ENCODE data around the gene DSCAML1.

Gene DSCAML1

DNA sequence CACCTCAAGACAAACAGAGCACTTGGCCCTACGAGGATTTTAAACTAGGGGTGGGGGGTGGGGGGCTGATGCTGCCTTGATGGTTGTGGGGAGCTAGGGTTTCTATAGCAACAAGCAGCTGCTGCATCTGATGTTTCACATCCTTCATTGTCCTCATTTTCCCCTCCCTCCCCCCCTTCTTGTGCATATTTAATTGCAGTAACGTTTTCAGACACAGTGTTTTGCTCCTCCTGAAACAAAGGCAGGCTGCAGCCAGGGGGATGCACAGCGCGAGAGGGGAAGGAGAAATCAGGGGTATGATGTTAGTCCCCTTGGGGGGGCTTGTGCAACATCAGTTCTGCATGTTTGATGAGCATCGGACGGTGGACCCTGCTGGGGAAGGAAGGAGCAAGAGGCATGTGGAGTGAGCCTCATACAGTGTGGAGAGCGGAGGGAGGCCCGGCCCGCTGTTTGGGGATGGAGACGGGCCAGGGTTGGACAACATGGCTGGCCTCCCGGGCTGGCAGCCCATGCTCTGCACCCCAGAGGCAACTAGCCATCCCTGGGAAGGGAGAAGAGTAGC lies 261.1 kb downstream of the DSCAML1 start:
- in situ Hi-C loops (cut with MboI; ENCODE audit: low sequenced_read_pairs) = no loop called here

DNA sequence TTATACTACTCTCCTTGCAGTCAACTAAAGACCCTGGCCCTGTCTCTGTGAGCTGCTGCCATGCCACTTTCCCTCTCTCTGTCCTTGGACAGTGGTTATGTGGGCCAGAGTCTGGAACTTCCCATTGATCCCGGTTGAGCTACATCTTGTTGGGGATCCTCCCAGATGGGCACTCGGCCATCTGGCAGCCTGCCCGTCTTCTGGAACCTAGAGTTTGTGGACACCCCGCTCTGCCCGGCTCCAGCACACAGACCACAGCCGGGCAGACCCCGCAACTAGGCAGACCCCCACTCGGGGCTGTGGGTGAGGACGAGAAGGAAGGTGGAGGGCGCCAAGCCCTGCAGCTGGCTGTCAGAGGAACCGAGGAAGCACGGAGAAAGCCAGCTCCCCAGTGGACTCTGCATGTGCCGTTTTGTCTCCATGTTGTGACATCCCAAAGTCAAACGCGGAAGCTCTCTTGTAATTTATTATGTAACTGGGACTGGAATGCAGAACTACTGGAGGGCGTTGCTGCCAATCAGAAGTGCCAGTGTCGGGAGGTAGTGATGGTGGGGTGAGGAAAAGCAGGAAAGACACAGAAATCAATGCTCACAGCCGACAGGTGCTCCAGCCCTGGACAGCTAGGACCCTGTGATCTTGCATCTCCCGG lies 261.7 kb downstream of the DSCAML1 start:
- in situ Hi-C loops (cut with MboI; ENCODE audit: low sequenced_read_pairs) = no loop called here

GRCh38 chr11:117532568-117532967 lies 264.4 kb downstream of the DSCAML1 start:
- in situ Hi-C loops (cut with MboI; ENCODE audit: low sequenced_read_pairs) = no loop called here

- in situ Hi-C loops (cut with MboI; ENCODE audit: low sequenced_read_pairs) = no loop called here
Observed at GRCh38 chr11:117529816-117530215, 267.2 kb downstream of the DSCAML1 start.

GRCh38 chr11:117528097-117528721 lies 268.8 kb downstream of the DSCAML1 start:
- in situ Hi-C loops (cut with MboI; ENCODE audit: low sequenced_read_pairs) = no loop called here

- in situ Hi-C loops (cut with MboI; ENCODE audit: low sequenced_read_pairs) = no loop called here
Observed at GRCh38 chr11:117527271-117527670, 269.7 kb downstream of the DSCAML1 start.

DNA sequence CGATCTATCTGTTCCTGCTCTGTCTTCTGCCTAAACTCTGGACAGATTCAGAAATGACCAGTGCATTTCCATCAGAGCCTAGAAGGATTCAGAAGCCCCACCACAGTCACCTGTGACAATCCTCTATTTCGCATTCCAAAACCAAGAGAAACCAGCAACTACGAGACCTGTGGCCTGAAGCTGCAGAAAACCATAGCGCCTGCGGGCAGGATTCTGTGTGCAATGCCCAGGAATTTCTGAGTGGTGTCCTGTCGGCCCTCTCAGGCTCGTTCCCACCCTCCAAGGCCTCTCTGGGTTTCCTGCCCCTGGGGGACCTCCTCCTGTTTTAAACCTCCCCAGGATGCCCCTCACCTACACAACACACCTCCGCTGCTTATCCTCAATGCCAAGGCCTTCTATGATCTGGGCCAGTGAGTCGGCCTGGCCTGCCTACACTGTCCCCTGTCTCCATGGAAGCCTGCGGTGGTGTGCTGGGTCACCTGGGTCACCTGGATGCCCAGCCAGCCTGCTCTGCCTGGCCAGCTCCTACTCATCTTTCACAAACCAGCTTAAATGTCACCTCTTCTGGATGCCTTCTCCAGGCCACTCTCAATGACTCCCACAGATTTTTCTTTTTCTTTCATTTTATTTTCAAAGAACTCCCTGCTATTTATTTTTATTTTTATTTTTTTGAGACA lies 271.0 kb downstream of the DSCAML1 start:
- in situ Hi-C loops (cut with MboI; ENCODE audit: low sequenced_read_pairs) = no loop called here

GRCh38 chr11:117524468-117525183 lies 272.4 kb downstream of the DSCAML1 start:
- in situ Hi-C loops (cut with MboI; ENCODE audit: low sequenced_read_pairs) = no loop called here

GRCh38 chr11:117523680-117524079 lies 273.3 kb downstream of the DSCAML1 start:
- in situ Hi-C loops (cut with MboI; ENCODE audit: low sequenced_read_pairs) = no loop called here

- in situ Hi-C loops (cut with MboI; ENCODE audit: low sequenced_read_pairs) = no loop called here
Observed at GRCh38 chr11:117521974-117522373, 275.0 kb downstream of the DSCAML1 start.

DNA sequence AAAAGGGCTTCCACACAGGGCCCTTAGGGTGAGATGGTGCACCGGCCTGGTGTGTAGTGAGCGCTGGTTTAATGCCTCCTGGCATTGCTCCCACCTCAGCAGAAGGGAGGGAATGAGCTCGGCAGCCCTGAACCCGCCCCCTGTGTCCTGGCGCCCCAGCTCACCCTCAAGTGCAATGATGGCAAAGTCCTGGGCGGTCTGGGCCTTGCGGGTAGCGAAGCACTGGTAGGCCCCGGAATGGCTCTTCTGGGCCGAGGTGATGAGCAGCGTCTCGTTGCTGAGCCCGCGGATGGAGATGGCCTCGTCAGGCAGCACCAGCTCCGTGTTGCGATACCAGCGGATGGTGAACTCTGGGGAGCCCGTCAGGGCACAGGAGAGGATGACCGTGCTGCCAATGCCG lies 276.1 kb downstream of the DSCAML1 start:
- in situ Hi-C loops (cut with MboI; ENCODE audit: low sequenced_read_pairs) = no loop called here

DNA sequence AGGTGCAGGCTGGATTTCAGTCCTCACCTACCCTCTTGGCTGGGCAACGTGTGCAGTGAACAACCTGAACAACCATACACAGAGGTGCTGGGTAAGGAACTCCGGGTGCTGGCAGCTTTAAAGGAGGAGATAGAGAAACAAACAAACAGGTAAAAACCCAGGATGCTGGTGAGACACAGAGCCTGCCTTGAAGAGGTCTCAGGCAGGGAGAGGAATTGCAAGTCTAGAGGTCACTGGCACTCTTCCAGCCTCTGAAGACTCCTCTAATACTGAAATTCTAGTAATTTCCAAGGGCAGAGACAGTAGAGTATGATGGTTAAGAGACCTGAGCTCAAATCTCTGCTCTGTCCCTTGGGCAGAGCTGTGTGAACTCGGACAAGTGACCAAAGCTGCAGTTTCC lies 276.8 kb downstream of the DSCAML1 start:
- in situ Hi-C loops (cut with MboI; ENCODE audit: low sequenced_read_pairs) = no loop called here

- in situ Hi-C loops (cut with MboI; ENCODE audit: low sequenced_read_pairs) = no loop called here
Observed at GRCh38 chr11:117519590-117519989, 277.4 kb downstream of the DSCAML1 start.

DNA sequence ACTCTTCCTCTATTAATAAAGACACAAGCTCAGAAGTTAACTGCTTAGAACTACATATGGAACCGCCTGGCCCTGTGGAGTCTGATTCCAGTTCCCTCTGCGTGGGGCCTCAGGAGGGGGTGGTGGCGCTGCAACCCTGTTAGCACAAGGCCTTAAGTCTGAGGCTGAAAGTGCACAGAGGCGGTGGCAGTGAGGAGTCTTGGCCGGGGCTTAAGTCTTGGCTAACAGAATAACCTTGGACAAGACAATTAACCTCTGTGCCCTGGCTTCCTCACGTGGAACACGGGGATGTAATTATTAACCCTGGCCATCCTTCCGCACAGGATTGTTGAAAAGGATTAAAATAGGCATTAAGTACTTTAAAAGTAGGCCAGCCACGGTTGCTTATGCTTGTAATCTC lies 277.8 kb downstream of the DSCAML1 start:
- in situ Hi-C loops (cut with MboI; ENCODE audit: low sequenced_read_pairs) = no loop called here

GRCh38 chr11:117518455-117518854 lies 278.6 kb downstream of the DSCAML1 start:
- in situ Hi-C loops (cut with MboI; ENCODE audit: low sequenced_read_pairs) = no loop called here

DNA sequence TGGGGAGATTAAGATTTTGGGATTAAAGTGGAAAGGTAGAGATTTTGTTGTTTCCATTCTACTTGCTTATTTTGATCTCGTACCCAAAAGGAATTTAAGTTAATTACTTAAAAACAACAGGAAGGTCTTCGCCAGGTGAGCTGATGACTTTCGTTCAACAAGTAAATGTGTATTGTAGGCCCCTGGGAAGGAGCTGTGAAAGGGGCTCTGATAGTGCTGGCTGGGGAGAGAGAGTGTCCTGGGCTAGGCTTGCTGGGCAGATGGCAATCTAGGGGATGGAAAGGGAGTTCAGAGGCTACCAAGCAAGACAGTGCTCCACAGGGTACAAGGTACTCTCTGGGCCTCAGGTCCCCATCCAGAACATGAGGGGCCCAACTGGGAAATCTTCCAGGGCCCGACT lies 279.9 kb downstream of the DSCAML1 start:
- in situ Hi-C loops (cut with MboI; ENCODE audit: low sequenced_read_pairs) = no loop called here

DNA sequence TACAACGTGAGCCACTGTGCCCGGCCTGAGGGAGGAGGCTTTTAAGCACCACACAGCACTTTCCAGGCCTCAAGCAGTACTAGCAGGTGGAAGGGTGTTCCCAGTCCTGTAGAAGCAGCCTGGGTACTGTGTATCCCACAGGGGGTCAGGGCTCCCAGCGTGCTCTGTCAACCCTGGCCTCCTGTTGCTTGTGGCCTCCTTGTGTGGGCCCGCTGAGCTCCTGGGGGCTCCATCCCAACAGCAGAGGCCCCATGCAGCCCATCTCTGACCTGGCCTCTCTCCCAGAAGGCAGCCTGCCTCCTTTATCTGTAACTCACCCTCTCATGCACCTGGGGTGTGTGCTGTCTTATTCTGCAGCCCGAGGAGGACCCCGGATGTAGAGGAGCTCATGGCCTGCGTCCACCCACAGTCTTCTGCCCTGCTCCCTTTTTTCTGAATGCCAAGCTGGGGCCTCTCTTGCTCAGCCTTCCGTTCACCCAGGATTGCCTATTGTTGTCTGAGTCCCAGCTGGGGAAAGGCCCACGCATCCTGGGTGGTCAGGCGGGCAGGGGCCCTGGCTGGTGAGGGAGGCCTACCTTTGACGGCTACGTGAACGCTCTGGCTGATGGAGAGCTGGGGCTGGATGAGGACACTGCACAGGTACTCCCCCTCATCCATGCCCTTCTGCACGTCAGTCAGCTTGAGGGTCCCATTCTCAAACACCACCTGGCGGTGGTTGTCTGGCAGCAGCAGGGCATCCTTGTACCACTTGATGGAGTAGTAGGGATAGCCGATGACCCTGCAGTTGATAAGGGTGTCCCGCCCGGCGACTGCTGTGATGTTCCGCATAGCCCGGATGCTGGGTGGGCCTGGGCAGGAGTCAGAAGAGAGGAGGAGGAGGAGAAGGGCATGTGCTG lies 280.9 kb downstream of the DSCAML1 start:
- in situ Hi-C loops (cut with MboI; ENCODE audit: low sequenced_read_pairs) = no loop called here

DNA sequence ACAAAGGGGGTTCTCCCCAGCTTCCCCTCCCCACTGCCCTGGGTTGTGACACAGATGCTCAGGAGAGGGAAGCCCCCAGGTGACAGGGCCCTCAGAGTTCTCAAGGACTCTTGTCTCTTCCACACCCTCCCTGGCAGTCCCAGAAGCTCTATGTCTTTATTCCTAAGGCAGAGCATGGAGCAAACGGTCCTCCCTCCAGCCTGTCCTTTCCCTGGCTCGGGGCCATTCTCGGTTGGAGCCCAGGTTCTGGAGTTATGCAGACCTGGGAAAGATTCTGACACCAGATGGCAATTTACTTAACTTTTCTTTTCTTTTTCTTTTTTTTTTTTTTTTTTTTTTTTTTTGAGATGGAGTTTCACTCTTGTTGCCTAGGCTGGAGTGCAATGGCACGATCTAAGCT lies 282.8 kb downstream of the DSCAML1 start:
- in situ Hi-C loops (cut with MboI; ENCODE audit: low sequenced_read_pairs) = no loop called here

DNA sequence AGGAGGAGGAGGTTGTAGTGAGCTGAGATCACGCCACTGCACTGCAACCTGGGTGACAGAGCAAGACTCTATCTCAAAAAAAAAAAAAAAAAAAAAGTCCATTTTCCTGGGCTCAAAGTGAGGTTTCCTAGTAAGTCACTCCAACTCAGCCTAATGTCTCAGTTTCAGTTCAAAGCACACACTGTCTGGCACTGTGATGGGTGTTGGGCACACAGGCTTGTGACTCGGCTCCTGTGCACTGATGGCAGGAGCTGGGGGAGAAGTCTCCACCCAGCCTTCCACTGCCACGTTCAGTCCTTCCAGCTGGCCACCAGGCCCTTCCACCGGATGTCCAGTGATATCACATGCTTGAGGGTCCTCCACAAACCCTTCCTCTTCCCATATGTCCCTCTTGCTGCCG lies 283.4 kb downstream of the DSCAML1 start:
- in situ Hi-C loops (cut with MboI; ENCODE audit: low sequenced_read_pairs) = no loop called here

DNA sequence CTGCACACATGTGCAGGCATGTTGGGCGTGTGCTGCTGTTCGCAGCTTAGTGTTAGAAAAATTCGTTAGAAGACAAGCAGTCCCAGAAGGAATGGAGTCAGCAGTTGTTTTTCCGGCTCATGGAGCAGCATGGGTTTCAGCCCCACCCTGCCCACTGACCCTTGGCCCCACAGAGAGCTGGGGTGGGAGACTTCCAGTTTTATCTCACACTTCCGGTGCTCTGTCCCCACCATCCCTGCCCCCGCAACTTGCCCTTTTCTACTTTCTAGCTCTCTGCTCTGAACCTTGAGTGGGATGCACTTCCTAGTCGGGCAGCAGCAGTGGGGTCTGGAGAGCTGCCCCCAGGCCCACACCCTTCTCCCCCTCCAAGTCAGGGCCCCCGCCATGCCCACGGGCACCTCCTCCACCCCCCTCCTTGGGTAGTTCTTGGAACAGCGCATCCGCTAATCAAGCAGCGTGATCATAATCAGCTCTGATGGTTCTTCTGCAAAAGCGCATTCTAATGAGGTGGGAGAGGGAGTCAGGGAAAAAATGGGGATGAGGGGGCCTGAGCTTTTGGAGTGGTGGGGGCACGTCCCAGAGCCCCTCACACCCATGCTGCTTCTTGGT lies 285.0 kb downstream of the DSCAML1 start:
- in situ Hi-C loops (cut with MboI; ENCODE audit: low sequenced_read_pairs) = no loop called here

Measured in hTERT RPE-1 (cell line).